HG03565 (cell line): ENCODE results near the gene RABGGTA.

Experiments
- ATAC-seq: cut with Tn5 transposase; IDR thresholded peaks from one replicate; pipeline ENCODE4 v1.9.1; 2021; ENCODE audit warnings: mild to moderate bottlenecking, moderate library complexity; ENCODE audit not compliant: unreplicated experiment

The RABGGTA gene

DNA sequence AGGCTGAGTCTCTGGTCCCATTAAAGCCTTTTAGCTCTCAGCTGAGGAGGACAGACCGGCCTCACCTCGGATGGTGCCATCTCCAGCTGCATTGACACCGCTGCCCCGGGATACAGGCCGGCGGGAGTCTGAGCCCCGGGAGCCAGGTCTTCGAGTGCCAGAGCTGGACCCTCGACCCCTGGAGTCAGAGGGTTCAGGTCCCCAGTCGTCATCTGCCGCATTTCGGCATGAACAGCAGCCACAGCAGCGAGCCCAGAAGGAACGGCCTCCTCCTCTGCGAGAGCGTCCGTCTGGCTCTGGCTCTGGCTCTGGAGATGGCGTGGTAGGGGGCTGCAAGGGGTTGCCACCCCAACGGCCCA lies 9.4 kb downstream of the RABGGTA start:
- no peak for ATAC-seq

- no peak for ATAC-seq
These were observed 10.0 kb downstream of the RABGGTA start for GRCh38 chr14:24261256-24261968.

DNA sequence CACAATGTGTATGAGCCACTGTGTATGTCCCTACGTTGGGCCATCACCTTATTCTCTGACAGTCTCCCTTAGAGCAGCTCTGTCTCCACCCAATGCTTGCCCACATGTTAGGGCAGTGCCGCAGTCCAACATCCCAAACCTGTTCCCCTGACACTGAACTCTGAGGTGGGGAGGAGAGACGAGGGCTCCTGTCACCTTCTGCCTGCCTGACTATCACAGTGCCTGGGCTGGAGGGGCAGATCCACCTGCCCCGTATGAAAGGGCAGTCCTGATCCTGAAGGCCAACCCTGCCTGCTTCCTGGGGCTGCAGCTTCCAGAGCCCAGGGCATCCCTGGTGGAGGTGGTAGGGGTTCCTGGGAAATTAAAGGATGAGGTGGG lies 10.6 kb downstream of the RABGGTA start:
- ATAC-seq: no peak

DNA sequence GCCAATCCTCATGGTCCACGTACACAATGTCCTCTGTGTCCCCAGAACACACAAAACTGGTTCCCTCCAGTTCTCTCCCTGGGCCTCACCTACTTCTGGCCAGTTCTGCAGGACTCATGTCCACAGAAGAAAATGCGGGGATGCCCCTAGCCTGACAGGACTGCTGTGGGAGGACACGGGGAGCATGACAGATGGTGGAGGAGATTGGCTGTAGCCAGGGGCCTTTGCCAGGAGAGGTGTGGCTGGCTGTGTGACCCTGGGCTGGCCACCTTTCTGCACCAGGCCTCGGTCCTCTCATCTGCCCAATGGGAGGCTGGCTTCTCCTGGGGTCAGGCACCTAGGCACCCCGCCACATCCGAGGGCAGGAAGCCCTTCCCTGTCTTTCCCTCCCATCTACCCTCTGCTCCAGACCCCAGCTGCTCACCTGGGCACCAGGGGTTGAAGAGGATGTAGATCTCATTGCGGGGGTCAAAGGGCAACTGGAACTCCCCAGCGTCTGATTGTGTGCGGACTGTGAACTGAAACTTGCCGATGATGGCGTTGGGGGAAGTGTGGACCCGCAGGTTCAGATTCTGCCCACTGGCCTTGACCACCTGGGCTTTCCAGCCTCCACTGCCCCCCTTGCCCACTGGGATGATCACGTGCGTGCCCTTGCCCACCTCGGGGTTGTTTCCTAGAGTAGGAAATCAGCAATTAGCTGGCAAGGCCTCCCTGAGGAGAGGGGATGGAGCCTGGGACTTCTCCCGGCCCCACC lies 11.2 kb downstream of the RABGGTA start:
- no peak for ATAC-seq

GRCh38 chr14:24259282-24260025 lies 11.9 kb downstream of the RABGGTA start:
- no peak for ATAC-seq

DNA sequence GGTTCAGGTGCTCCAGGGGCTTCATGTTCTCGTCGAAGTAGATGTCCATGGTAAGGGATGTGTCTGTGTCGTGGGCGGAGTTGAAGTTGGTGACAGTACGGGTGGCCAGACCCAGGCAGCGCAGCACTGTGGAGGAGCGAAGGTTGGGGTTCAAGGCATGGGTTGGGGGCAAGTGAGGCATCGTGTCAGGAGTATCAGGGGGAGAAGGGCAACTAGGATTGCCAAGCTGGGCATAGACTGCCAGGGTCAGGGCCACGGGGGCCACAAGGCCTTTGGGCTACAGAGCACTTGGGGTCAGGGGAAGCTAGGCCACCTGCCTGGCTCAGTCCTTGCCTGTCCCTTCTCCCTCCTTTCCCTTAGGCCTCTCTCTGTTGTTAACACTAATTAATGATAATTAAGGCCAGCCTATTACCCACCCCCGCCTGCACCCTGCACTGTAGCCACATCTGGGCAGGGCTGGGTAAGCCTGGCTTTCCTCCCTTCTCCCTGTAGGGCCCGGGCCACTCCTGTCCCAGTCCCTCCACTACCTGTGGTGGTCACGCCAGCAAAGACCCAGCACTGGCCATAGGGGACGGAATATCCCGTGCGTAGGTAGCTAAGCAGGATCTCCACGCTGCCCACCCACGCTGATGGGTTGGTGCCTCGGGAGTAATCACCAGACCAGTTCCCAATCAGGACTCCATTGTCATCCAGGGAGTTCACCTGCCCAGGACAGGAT lies 12.7 kb downstream of the RABGGTA start:
- no peak for ATAC-seq

- no peak for ATAC-seq
These were observed 13.3 kb downstream of the RABGGTA start for GRCh38 chr14:24258119-24258518.

GRCh38 chr14:24256960-24257359 lies 14.4 kb downstream of the RABGGTA start:
- no peak for ATAC-seq

- no peak for ATAC-seq
These were observed 15.3 kb downstream of the RABGGTA start for GRCh38 chr14:24255931-24256711.

DNA sequence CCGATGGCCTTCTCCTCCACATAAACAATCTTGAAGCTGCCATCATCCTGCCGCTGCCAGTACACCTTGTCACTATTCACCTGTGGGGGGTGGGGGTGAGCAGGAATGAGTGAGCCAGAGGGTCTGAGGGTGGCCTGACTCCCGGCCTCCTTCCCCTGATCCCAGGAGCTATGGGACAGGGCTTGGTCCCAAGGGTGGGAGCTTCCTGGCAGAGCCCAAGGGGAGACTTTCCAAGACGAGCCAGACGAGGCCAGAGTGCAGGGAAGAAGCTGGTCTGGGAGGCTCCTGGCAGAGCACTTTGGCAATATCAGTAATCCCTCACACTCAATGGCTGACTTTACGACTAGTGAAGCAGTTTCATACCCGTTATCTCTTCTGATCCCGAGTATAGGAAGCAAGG lies 16.0 kb downstream of the RABGGTA start:
- no peak for ATAC-seq

GRCh38 chr14:24254630-24255392 lies 16.6 kb downstream of the RABGGTA start:
- no peak for ATAC-seq

DNA sequence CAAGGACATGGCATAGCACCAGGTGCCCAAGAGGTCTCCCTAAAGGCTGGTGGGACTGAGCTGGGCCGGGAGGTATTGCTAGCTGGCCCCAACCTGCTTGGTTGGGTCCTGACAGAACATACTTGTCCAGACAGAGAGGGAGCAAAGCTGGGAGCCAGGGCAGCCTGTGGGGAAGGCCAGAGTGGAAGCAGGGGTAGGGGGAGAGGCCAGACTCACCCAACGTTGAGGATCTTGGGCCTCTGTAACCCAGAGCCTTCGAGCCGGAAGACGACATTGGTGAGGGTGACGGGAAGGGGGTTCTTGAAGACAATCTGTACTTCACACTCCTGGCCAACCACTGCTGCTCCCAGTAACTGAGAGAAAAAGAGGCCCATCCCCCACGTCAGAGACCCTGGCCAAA lies 17.5 kb downstream of the RABGGTA start:
- ATAC-seq: no peak

DNA sequence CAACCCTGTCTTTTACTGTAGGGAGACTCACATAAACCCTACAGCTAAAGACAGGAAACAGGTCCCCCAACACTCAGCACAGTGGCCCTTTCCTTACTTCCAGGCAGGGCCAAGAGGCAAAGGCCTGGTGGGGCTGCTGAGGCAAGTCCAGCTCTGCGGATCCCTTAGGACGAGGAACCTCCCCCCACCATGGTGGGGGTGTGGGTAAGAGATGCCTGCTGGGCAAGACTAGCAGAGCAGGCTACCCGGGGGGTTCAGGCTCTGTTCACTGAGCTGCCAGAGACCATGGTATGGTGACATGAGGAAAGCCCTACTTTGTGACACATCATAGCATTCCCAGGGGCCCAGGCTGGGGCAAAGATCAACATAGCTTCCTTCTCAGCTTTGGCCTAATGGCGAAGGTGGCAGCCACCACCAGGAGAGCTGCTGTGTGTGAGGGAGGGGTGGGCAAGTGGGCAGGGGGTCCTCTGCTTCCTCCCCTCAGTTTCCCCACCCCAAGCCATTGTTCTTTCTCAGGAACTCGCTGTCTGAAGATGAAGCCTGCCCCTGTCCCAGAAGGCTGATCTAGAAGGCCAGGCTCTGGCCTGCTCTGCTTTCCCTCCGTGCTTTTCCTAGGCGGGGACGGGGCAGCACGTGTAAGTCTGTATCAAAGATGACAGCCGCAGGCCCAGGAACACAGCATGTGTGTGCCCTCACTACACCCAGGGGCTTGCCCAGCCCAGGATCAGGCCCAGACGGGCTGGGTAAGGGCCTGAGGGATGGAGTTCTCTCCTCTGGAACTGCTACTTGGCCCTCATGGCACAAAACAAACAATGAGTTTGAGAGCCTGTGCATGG lies 18.9 kb downstream of the RABGGTA start:
- ATAC-seq: no peak

DNA sequence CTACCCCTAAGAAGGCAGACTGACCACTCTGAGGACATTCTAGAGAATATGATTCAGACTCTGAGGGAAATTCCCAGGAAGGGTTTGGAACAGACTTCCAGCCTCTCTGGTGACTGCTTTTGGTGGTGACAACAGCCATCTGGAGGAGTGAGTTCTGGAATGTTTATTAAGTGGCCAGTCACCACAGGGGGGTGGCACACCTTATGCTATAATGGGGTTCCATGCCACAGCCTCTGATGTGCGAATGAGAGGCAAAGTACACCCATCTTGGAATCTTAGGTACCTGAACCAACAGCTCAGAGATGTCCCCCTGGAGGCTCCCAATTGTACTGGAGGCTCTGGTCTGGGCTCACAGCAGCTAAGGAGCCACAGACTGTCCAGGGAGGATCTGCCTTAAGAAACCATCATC lies 19.5 kb downstream of the RABGGTA start:
- ATAC-seq: no peak

- no peak for ATAC-seq
These were observed 21.0 kb downstream of the RABGGTA start for GRCh38 chr14:24250354-24250753.

- no peak for ATAC-seq
These were observed 22.0 kb downstream of the RABGGTA start for GRCh38 chr14:24249230-24250021.

- ATAC-seq: no peak
These were observed 24.0 kb downstream of the RABGGTA start for GRCh38 chr14:24247422-24247821.

- ATAC-seq: no peak
These were observed 24.6 kb downstream of the RABGGTA start for GRCh38 chr14:24246765-24247212.
